Parathyroid adenoma (tissue), 2 donors: ENCODE results near the gene SCAND1.

Source experiments
- H2AFZ ChIP-seq: fragments of 300-600 bp; sonication (generic); one replicate; pipeline ENCODE4 v1.7.0; 2017; ENCODE audit warnings: antibody characterized with exemption, mild to moderate bottlenecking
- H3K27ac ChIP-seq: fragments of 300-600 bp; sonication (generic); one replicate; pipeline ENCODE4 v1.7.0; 2017
- H3K27me3 ChIP-seq: fragments of 300-600 bp; sonication (generic); one replicate; pipeline ENCODE4 v1.7.0; 2017; ENCODE audit warnings: low read length; ENCODE audit not compliant: control insufficient read depth, insufficient read depth
- H3K36me3 ChIP-seq: fragments of 300-600 bp; sonication (generic); one replicate; pipeline ENCODE4 v1.7.0; 2017; ENCODE audit warnings: low read length; ENCODE audit not compliant: control insufficient read depth, insufficient read depth
- H3K4me1 ChIP-seq: fragments of 300-600 bp; sonication (generic); one replicate; pipeline ENCODE4 v1.7.0; 2017; ENCODE audit warnings: control low read depth
- H3K4me2 ChIP-seq: fragments of 300-600 bp; sonication (generic); one replicate; pipeline ENCODE4 v1.7.0; 2017; ENCODE audit warnings: low read length
- H3K4me3 ChIP-seq: fragments of 300-600 bp; sonication (generic); one replicate; pipeline ENCODE4 v1.7.0; 2017; ENCODE audit warnings: low read depth, low read length
- H3K79me2 ChIP-seq: fragments of 300-600 bp; sonication (generic); one replicate; pipeline ENCODE4 v1.7.0; 2017; ENCODE audit warnings: control low read depth
- H3K9ac ChIP-seq: fragments of 300-600 bp; sonication (generic); one replicate; pipeline ENCODE4 v1.7.0; 2017; ENCODE audit warnings: mild to moderate bottlenecking
- H3K9me3 ChIP-seq: fragments of 300-600 bp; sonication (generic); one replicate; pipeline ENCODE4 v1.7.0; 2017; ENCODE audit warnings: low read length; ENCODE audit not compliant: control insufficient read depth
- CTCF ChIP-seq: fragments of 300-600 bp; sonication (generic); IDR thresholded peaks from one replicate; pipeline ENCODE4 v1.7.0; 2017; ENCODE audit warnings: antibody characterized with exemption, mild to moderate bottlenecking
- donor health status: primary hyperparathyroidism.

Gene SCAND1

GRCh38 chr20:35942243-35942642 is 12.1 kb downstream of the SCAND1 start:
- TF ChIP-seq CTCF, result no peak
- no peaks in the 10 kb centered on the region for H3K36me3 ChIP-seq
- no peak overlapping the region for H3K27ac ChIP-seq

GRCh38 chr20:35941620-35942019 is 12.7 kb downstream of the SCAND1 start:
- Histone ChIP-seq H2AFZ (no peak overlapping the region), H3K4me3 (no peak overlapping the region), H3K9ac (no peak overlapping the region), H3K27ac (no peak overlapping the region), H3K36me3 (no peaks in the 10 kb centered on the region), H3K4me2 (no peak overlapping the region), H3K4me1 (no peaks in the 10 kb centered on the region), H3K9me3 (no peaks in the 10 kb centered on the region), H3K79me2 (no peaks in the 10 kb centered on the region), H3K27me3 (no peaks in the 10 kb centered on the region)
- TF ChIP-seq CTCF, result no peak

More at GRCh38 chr20:35942243-35942642, 12.1 kb downstream of the SCAND1 start:
- Histone ChIP-seq H3K4me3 (no peak overlapping the region), H3K4me1 (no peaks in the 10 kb centered on the region), H3K4me2 (no peak overlapping the region), H3K79me2 (no peaks in the 10 kb centered on the region), H3K9ac (no peak overlapping the region), H3K9me3 (no peaks in the 10 kb centered on the region), H2AFZ (no peak overlapping the region), H3K27me3 (no peaks in the 10 kb centered on the region)

GRCh38 chr20:35939264-35939663 is 15.0 kb downstream of the SCAND1 start:
- no peak overlapping the region for H3K27ac ChIP-seq
- no peak for TF ChIP-seq CTCF
- no peak overlapping the region for H3K9ac ChIP-seq
- H3K79me2 ChIP-seq, result no peaks in the 10 kb centered on the region
- no peak overlapping the region for H2AFZ ChIP-seq
- no peaks in the 10 kb centered on the region for H3K36me3 ChIP-seq
- H3K4me3 ChIP-seq, result no peak overlapping the region
- no peaks in the 10 kb centered on the region for H3K27me3 ChIP-seq
- no peaks in the 10 kb centered on the region for H3K4me1 ChIP-seq
- no peaks in the 10 kb centered on the region for H3K9me3 ChIP-seq
- no peak overlapping the region for H3K4me2 ChIP-seq

- H3K4me3 ChIP-seq, result no peak overlapping the region
- H2AFZ ChIP-seq, result no peak overlapping the region
- H3K27ac ChIP-seq, result no peak overlapping the region
- no peaks in the 10 kb centered on the region for H3K27me3 ChIP-seq
- no peaks in the 10 kb centered on the region for H3K79me2 ChIP-seq
- H3K9me3 ChIP-seq, result no peaks in the 10 kb centered on the region
- H3K4me2 ChIP-seq, result no peak overlapping the region
- no peaks in the 10 kb centered on the region for H3K4me1 ChIP-seq
- TF ChIP-seq CTCF, result no peak
- H3K36me3 ChIP-seq, result no peaks in the 10 kb centered on the region
- H3K9ac ChIP-seq, result no peak overlapping the region
Measured at GRCh38 chr20:35934050-35934449, 20.3 kb downstream of the SCAND1 start.

- no peak overlapping the region for H3K4me2 ChIP-seq
- no peak overlapping the region for H3K4me3 ChIP-seq
- no peaks in the 10 kb centered on the region for H3K27me3 ChIP-seq
- TF ChIP-seq CTCF, result no peak
- no peaks in the 10 kb centered on the region for H3K4me1 ChIP-seq
- no peak overlapping the region for H2AFZ ChIP-seq
- no peaks in the 10 kb centered on the region for H3K9me3 ChIP-seq
- no peaks in the 10 kb centered on the region for H3K36me3 ChIP-seq
- no peak overlapping the region for H3K9ac ChIP-seq
- peaks cover 13% of the 10 kb centered on the region for H3K79me2 ChIP-seq
- no peak overlapping the region for H3K27ac ChIP-seq
Measured at GRCh38 chr20:35929301-35929700, 25.0 kb downstream of the SCAND1 start.
